HG02870 (cell line): ENCODE data around the gene SAMHD1.
"Not testable (repeated sequence)": the region's sequence is repeated elsewhere in the genome, so short reads cannot be mapped to it uniquely, and the experiment has no call there.

Experiments used
- ATAC-seq: cut with Tn5 transposase; IDR thresholded peaks from one replicate; pipeline ENCODE4 v1.9.1; 2021; ENCODE audit warnings: mild to moderate bottlenecking, moderate library complexity; ENCODE audit not compliant: unreplicated experiment

The SAMHD1 gene

DNA sequence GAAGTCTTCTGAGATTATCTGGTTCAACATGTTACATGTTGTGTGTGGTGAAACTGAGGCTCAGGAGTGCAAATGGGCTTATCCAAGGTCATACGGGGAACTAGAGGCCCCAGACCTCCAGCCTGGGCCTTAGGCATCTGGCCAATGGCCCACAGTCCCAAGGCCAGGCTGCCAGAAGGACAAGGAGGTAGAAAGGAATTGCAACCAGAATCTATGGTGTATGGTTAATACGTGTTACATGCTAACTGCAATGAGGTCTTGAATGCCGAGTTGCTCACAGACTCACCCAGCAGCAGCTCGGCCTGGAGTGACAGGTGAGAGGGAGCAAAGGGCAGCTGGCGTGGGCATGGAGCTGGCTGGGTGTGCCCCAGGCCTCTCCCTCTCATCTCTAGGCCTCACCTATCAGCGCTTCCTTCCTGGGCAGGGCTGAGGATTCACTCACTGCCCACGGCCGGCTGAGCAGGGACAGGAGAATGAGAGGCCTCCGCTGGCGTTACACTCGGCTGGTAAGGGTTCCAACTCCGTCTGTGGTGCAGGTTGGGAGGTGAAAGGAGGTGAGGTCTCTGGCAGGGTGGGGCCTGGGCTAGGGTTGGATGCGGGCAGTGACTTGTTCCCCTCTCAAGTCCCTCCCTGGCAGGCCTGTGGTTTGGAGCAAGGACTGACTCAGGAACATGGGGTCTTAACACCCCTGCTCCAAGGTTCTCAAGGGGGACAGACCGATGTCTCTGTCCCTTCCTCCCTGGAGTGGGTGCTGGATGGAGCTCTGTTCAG lies 75.6 kb downstream of the SAMHD1 start, which contains the start of gene TLDC2:
Gene TLDC2, plus strand, starts transcription at position 437 of the 771 bp plus-strand sequence. Its CDS starts 37 bp downstream, at position 474.
- no peak for ATAC-seq

DNA sequence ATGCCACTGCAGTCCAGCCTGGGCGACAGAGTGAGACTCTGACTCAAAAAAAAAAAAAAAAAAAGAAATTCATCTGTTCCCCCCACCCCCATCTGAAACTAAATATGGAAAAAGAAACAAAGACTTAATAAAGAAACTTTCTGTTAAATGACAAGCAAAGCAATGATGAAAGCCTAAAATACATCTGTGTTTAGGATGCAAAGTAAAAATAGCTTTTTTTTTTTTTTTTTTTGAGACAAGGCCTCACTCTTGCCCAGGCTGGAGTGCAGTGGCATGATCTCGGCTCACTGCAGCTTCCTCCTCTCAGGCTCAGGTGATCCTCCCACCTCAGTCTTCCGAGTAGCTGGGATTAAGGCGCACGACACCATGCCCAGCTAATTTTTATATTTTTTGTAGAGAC lies 76.4 kb downstream of the SAMHD1 start:
- ATAC-seq, result not testable (repeated sequence)

DNA sequence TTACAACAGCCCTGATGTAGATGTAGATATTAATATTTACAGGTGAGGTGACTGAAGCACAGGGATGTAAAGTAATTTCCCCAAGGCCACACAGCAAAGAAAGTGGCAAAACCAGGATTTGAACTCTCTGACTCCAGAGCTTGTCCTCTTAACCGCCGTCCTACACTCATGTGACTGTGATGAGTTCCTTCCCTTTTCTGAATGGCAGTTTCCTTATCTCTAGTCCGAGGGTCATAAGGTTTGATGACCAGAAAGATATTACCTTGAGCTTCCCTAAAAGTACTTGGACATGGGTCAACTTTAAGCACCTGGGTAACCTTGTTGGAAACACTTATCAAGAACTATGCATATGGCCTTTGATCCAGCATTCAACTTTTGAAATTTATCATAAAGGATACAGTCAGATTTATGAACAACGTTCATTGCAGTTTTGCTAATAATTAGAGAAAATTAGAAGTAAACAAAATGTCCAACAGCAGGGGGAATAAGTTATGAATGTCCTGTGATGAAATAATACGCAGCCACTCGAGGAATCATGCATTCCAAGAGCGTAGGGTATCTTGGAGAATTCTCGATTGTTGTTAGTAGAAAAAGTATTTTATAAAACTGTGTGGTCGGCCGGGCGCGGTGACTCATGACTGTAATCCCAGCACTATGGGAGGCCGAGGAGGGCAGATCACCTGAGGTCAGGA lies 77.9 kb downstream of the SAMHD1 start:
- no peak for ATAC-seq

DNA sequence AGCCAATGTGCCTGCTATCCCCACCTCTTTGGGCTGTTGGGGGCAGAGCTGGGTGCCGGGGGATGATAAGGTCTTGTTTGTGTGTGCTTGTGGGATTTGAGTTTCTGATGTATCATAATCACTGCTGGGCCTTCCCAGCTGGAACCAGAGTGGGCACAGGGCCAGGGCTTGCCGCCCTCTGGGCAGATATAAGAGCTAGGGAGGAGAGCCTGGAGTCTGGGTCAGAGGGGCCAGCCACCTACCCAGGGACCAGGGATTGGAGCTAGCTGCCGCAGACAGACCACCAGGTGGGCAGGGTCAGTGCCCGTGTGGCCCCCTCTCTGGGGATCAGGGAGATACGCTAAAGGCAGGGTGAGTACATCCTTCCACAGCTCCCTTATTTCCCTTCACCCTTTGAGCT lies 78.7 kb downstream of the SAMHD1 start:
- ATAC-seq, result no peak

- ATAC-seq, result no peak
These were observed 79.6 kb downstream of the SAMHD1 start for GRCh38 chr20:36871640-36872570.

- no peak for ATAC-seq
These were observed 84.6 kb downstream of the SAMHD1 start for GRCh38 chr20:36866681-36867495.

- ATAC-seq, result no peak
These were observed 85.3 kb downstream of the SAMHD1 start for GRCh38 chr20:36866164-36866563.

- no peak for ATAC-seq
These were observed 85.7 kb downstream of the SAMHD1 start for GRCh38 chr20:36865861-36866149.

- no peak for ATAC-seq
These were observed 86.2 kb downstream of the SAMHD1 start for GRCh38 chr20:36865076-36865860.

- ATAC-seq, result peak; percentile 49
These were observed 88.4 kb downstream of the SAMHD1 start for GRCh38 chr20:36862857-36863668.

DNA sequence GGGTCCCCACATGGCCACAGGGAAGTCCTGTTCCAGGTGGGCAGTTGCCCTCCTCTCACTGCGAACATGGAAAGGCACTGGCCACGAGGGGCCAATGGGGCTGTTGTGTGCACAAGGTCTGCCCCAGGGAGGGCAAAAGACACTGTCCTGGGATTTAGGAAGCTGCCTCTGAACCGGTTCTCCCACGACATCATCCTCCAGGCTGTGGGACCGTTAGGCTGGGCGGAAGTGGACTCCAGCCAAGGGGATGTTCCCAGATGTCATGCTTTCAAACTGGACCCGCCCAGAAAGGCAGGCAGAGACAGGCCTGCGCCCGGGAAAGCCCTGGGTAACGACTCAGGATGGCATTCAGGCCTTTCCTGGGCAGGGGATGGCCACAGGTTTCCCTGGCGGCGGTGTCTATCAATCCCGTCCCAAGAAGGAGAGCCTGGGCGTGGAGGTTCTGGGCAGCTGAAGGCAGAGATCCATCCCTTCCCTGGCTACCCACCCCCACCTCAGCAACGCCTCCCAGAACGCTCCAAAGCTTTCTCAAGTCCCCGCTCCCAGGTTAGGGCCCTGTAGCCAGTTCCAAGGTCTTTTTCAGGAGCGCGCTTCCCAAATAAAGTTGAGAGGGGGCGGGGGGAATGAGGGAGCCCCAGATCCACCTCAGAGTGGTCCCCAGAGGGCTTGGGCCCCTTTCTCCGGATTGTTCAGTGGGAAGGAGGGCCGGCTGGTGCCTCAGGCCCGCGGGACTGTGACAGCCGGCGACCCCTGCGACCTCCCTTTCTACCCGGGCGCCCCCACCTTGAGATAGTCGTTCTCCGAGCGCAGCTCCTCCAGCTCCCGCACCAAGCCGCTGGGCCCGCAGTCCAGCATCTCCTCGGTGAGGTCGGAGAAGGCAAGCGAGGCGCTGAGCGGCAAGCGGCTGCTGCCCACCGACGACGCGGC lies 89.4 kb downstream of the SAMHD1 start:
- no peak for ATAC-seq

- no peak for ATAC-seq
These were observed 90.0 kb downstream of the SAMHD1 start for GRCh38 chr20:36861625-36861874.

DNA sequence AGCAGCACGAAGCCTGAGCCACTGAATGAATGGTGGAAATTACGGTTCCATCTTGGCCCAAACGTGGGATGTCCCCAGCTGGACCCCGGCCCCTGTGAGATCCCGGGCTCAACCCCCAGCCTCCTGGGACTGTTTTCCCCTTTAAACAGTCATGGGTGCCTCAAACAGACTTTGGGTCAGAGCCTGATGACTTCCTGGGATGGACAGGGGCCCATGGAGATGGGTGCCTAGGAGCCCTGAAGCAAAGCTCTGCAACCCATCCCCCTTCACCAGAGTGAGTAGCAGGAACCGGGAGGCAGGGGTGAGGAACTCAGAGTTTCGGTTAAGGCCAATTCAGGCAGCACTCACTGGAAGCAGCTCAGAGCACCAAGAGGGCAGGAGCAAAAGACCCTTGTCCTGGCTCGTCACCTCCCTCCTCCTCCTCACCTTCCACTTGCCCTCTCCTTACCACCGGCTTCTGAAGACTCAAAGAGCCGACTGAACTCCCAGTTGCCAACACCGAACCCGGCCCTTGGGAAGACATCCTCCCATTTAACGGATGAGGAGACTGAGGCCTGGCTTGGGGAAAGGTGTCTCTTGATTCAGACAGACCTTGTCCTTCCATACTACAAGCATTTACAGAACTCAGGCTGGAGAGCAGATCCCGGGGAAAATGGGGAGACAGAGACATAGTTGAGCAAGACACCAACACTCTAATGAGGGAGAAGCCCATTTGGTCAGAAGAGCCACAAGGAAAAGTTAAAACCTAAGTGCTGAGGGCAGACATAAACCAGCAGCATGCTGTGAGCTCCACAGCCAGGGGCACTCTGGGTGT lies 90.5 kb downstream of the SAMHD1 start:
- ATAC-seq, result no peak

DNA sequence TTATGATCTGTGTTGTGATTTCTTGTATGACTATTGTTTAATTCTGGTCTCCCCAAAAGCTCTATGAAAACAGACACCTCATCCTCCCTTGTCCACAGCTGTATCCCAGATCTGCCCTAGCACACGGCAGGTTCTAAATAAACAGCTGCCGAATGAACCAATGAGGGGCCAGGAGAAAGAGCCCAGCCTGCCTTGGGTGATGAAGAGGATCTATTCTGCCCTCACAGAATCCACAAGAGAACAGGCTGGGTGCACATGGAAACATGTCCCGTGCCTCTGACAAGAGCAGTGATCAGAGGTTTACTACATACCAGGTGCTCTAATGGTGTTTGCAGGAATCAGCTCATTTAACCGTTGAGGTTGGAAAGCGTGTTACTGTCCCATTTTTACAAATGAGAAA lies 91.2 kb downstream of the SAMHD1 start:
- ATAC-seq, result no peak

DNA sequence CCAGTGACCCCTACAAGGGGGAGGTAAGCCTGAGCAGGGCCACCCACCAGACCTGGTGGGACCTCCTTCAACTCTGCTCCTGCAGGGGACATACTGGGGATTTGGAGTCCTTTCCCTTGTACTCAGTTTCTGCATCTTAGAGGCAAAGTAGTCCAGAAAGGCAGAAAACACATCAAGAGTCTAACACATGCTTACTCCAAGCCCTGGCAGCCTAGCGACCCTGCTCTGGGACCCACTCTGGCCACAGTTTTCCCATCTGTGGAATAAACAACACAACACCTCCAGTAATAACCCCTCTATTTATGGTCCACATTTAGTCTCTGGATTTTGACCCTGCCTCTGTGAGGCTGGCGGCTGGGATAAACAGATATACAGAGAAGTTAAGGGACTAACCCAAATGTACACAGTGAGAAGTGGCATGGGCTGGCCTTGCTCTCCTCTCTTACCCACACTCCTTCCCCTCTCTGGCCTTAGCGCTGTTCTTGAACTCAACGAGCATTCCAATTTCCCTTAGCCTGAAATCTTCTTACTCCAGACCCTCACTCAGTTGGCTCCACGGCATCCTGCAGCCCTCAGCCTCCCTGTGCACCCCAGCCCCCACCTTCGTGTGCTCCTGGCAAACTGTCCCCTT lies 91.7 kb downstream of the SAMHD1 start:
- no peak for ATAC-seq

DNA sequence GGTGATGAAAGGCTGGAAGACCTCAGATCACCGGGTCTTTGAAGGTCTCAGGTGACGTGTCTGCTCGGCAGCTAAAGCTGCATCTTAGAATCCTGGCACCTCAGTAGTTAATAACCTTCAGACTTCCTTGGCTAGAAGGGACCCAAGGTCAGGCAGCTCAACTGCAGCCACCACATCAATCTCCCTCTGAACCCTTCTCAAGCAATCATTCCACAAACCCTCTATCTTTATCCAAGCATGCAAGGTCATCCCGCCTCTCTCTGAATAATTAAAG lies 92.3 kb downstream of the SAMHD1 start:
- no peak for ATAC-seq
